GM23338 (cell line): ENCODE measurements around the gene PAK1. TPM values are rescaled to one million over a fixed set of nuclear protein-coding genes. Genes with fewer than 3 reads are reported as not detected.

Experiments
- ATAC-seq: fragments of 200-7000 bp; cut with Tn5 transposase; 3 replicates; pipeline ENCODE4 v1.9.1; 2020
- DNase-seq: peaks from one replicate; pipeline ENCODE4 v3.0.0-alpha.2; 2015; ENCODE audit warnings: low spot score
- H2AFZ ChIP-seq: fragments of 200-600 bp; sonication (generic); 2 replicates; pipeline ENCODE4 v1.8.0; 2016; ENCODE audit warnings: antibody characterized with exemption, mild to moderate bottlenecking, moderate library complexity
- H3F3A ChIP-seq: fragments of 200-600 bp; sonication (generic); replicated peaks from 2 replicates; pipeline ENCODE4 v1.8.0; 2017; ENCODE audit warnings: antibody characterized with exemption, mixed run types, low read depth
- H3K27ac ChIP-seq: fragments of 200-600 bp; sonication (generic); 2 replicates; pipeline ENCODE4 v1.6.1; 2016; ENCODE audit warnings: low read depth
- H3K27me3 ChIP-seq: fragments of 200-600 bp; sonication (generic); 2 replicates; pipeline ENCODE4 v1.8.0; 2016; ENCODE audit warnings: mild to moderate bottlenecking, mixed run types, moderate library complexity; ENCODE audit not compliant: insufficient read depth
- H3K36me3 ChIP-seq: fragments of 200-600 bp; sonication (generic); 2 replicates; pipeline ENCODE4 v1.8.0; 2016; ENCODE audit warnings: mild to moderate bottlenecking; ENCODE audit not compliant: insufficient read depth
- H3K4me1 ChIP-seq: fragments of 200-600 bp; sonication (generic); 2 replicates; pipeline ENCODE4 v1.8.0; 2016; ENCODE audit warnings: mild to moderate bottlenecking, moderate library complexity; ENCODE audit not compliant: insufficient read depth
- H3K4me2 ChIP-seq: fragments of 200-600 bp; sonication (generic); 2 replicates; pipeline ENCODE4 v1.7.1; 2017; ENCODE audit warnings: mixed run types
- H3K4me3 ChIP-seq: fragments of 200-600 bp; sonication (generic); 2 replicates; pipeline ENCODE4 v1.6.1; 2016; ENCODE audit warnings: mixed run types
- H3K79me2 ChIP-seq: fragments of 200-600 bp; sonication (generic); replicated peaks from 2 replicates; pipeline ENCODE4 v1.8.0; 2017; ENCODE audit warnings: mild to moderate bottlenecking; ENCODE audit not compliant: insufficient read depth
- H3K9me2 ChIP-seq: fragments of 200-600 bp; sonication (generic); 2 replicates; pipeline ENCODE4 v1.8.0; 2017; ENCODE audit not compliant: insufficient read depth
- H4K20me1 ChIP-seq: fragments of 200-600 bp; sonication (generic); replicated peaks from 2 replicates; pipeline ENCODE4 v1.8.0; 2017; ENCODE audit warnings: mild to moderate bottlenecking; ENCODE audit not compliant: insufficient read depth
- H3K27ac Mint-ChIP-seq: 2 replicates; pipeline ENCODE4 v1.8.0; 2020; ENCODE audit warnings: inconsistent platforms, mild to moderate bottlenecking, moderate library complexity, mixed read lengths
- H3K27me3 Mint-ChIP-seq: 3 replicates; pipeline ENCODE4 v1.8.0; 2022; ENCODE audit warnings: low read depth, mild to moderate bottlenecking, moderate library complexity, mixed read lengths, inconsistent platforms; ENCODE audit not compliant: insufficient read depth, poor library complexity
- H3K36me3 Mint-ChIP-seq: 3 replicates; pipeline ENCODE4 v1.8.0; 2021; ENCODE audit warnings: low read depth, mild to moderate bottlenecking, inconsistent platforms, moderate library complexity, mixed read lengths
- H3K4me1 Mint-ChIP-seq: 3 replicates; pipeline ENCODE4 v1.8.0; 2020; ENCODE audit warnings: mild to moderate bottlenecking, inconsistent platforms, mixed read lengths
- H3K4me3 Mint-ChIP-seq: 3 replicates; pipeline ENCODE4 v1.8.0; 2021; ENCODE audit warnings: moderate library complexity, mild to moderate bottlenecking, inconsistent platforms, mixed read lengths
- H3K9me3 Mint-ChIP-seq: 3 replicates; pipeline ENCODE4 v1.8.0; 2020; ENCODE audit warnings: moderate library complexity, mild to moderate bottlenecking, inconsistent platforms, mixed read lengths
- CREB1 ChIP-seq: fragments of 250-450 bp; sonication (Bioruptor Pico); IDR thresholded peaks from 2 replicates; pipeline ENCODE4 v1.5.0; 2020; ENCODE audit warnings: low read depth, mild to moderate bottlenecking, moderate library complexity
- CTCF ChIP-seq, 2 experiments: fragments of 200-600 bp in 1 of 2; sonication (generic) in 1 of 2; conservative IDR thresholded peaks; 2 replicates each; pipeline versions ENCODE4 v1.5.1 to v1.6.1; 2016 to 2017; ENCODE audit warnings: antibody characterized with exemption in 2 of 2, low read depth in 2 of 2, mild to moderate bottlenecking in 2 of 2, moderate library complexity in 1 of 2
- NANOG ChIP-seq: IDR thresholded peaks from 2 replicates; pipeline ENCODE4 v1.6.1; 2016; ENCODE audit warnings: antibody characterized with exemption, borderline replicate concordance
- POLR2AphosphoS5 ChIP-seq: IDR thresholded peaks from 2 replicates; pipeline ENCODE4 v1.6.1; 2016; ENCODE audit warnings: antibody characterized with exemption, low read depth
- REST ChIP-seq: IDR thresholded peaks from one replicate; pipeline ENCODE4 v1.6.1; 2018; ENCODE audit warnings: antibody characterized with exemption; ENCODE audit not compliant: unreplicated experiment
- ZNF331 ChIP-seq: fragments of 250-450 bp; sonication (Bioruptor Pico); IDR thresholded peaks from 2 replicates; pipeline ENCODE4 v1.5.0; 2020; ENCODE audit warnings: low read depth, mild to moderate bottlenecking, moderate library complexity
- ZNF462 ChIP-seq: fragments of 250-450 bp; sonication (Bioruptor Pico); IDR thresholded peaks from 2 replicates; pipeline ENCODE4 v1.5.0; 2020; ENCODE audit warnings: mild to moderate bottlenecking, moderate library complexity
- polyA plus RNA-seq: library from polyadenylated mRNA; unstranded; fragments of >200 nt; fragmentation: Nextera tagmentation; extraction: Ambion mirVana; gene quantifications from 2 replicates; pipeline ENCODE4 v1.2.1, GENCODE V29; 2016
- total RNA-seq: library from RNA; depleted of rRNA; stranded (reverse); fragments of >200 nt; shearing (Covaris generic); gene quantifications from 2 replicates; pipeline ENCODE4 v1.2.3, GENCODE V29; 2014
- TF ChIP-seq, protein P1 (sequence below): IDR thresholded peaks from 2 replicates; pipeline ENCODE4 v1.6.1; 2016; ENCODE audit warnings: antibody characterized with exemption

The PAK1 gene
- total and polyA plus RNA-seq, 2 experiments from 2014 or later: 102 to 175 TPM

DNA sequence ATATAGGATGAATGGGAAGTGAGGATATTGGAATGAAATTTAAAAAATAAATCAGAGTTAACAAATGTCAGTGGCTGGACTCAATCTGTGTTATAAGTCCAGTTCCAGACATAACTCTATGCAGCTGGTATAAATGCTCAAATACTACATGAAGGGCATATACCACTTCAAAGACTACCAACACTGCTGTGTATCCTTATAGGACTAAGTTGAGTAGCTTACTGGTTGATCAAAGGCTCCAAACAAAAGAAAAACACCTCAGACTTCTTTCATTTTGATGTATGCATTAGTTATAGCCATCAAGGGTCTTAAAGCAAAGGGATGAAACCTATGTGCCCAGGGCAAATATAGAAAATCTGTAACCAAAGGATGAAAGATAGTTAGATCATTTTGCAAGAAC is 86.2 kb downstream of the PAK1 start:
- H3K4me3 ChIP-seq: no peak overlapping the region
- H4K20me1 ChIP-seq: peaks cover 4% of the 10 kb centered on the region
- no peak overlapping the region for H3K4me2 ChIP-seq
- TF ChIP-seq ZNF462 (CRISPR knock-in tag) (no peak), CTCF (conservative IDR thresholded peaks at IDR 0.05; ENCODE audit: low read depth in 2 of 2) (no peak), NANOG (no peak), POLR2AphosphoS5 (no peak), ZNF331 (CRISPR knock-in tag) (no peak), REST (no peak), CREB1 (no peak)
- TF ChIP-seq, protein P1, sequence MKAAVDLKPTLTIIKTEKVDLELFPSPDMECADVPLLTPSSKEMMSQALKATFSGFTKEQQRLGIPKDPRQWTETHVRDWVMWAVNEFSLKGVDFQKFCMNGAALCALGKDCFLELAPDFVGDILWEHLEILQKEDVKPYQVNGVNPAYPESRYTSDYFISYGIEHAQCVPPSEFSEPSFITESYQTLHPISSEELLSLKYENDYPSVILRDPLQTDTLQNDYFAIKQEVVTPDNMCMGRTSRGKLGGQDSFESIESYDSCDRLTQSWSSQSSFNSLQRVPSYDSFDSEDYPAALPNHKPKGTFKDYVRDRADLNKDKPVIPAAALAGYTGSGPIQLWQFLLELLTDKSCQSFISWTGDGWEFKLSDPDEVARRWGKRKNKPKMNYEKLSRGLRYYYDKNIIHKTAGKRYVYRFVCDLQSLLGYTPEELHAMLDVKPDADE: no peak
- Mint-ChIP-seq H3K36me3 (peaks cover 38% of the 10 kb centered on the region), H3K4me3 (no peak overlapping the region), H3K4me1 (no peaks in the 10 kb centered on the region), H3K27ac (no peak overlapping the region), H3K27me3 (peaks cover 4% of the 10 kb centered on the region), H3K9me3 (no peaks in the 10 kb centered on the region)
- H3K27ac ChIP-seq: no peak overlapping the region
- H3K9me2 ChIP-seq: no peaks in the 10 kb centered on the region
- H3K79me2 ChIP-seq: peaks cover 86% of the 10 kb centered on the region
- DNase-seq (no peak), ATAC-seq (no peak)
- H3K27me3 ChIP-seq: no peaks in the 10 kb centered on the region
- H3K4me1 ChIP-seq: no peaks in the 10 kb centered on the region
- no peak overlapping the region for H2AFZ ChIP-seq
- H3K36me3 ChIP-seq: peaks cover 3% of the 10 kb centered on the region; the same call in 1 of the 2 replicates
- H3F3A ChIP-seq: no peaks in the 10 kb centered on the region
